HepG2 (cell line): ENCODE data around the gene TBX10. TPM values are rescaled to one million over a fixed set of nuclear protein-coding genes. Genes with fewer than 3 reads are reported as not detected.

Experiments used
- EED ChIP-seq: sonication (generic); formaldehyde crosslinking; IDR thresholded peaks from 2 replicates; pipeline ENCODE4 v1.5.0; 2020; ENCODE audit warnings: mild to moderate bottlenecking, missing genetic modification reagents
- GABPB1 ChIP-seq: IDR thresholded peaks from 2 replicates; pipeline ENCODE4 v1.6.1; 2016; ENCODE audit warnings: mild to moderate bottlenecking, missing genetic modification reagents, moderate library complexity, missing compliant biosample characterization
- GPN1 ChIP-seq: sonication (generic); formaldehyde crosslinking; IDR thresholded peaks from 2 replicates; pipeline ENCODE4 v1.5.1; 2020; ENCODE audit warnings: missing genetic modification reagents, borderline replicate concordance
- HMGA1 ChIP-seq: sonication (generic); formaldehyde crosslinking; conservative IDR thresholded peaks from 2 replicates; pipeline ENCODE4 v1.4.0; 2020; ENCODE audit warnings: missing genetic modification reagents
- IRX3 ChIP-seq: sonication (generic); formaldehyde crosslinking; IDR thresholded peaks from 2 replicates; pipeline ENCODE4 v1.8.1; 2023; ENCODE audit warnings: mild to moderate bottlenecking, low read depth, missing genetic modification reagents, borderline replicate concordance
- KIAA2018 ChIP-seq: sonication (generic); formaldehyde crosslinking; IDR thresholded peaks from 2 replicates; pipeline ENCODE4 v1.5.0; 2020; ENCODE audit warnings: mild to moderate bottlenecking, missing genetic modification reagents, borderline replicate concordance
- MAZ ChIP-seq, 2 experiments: sonication (generic) in 1 of 2; formaldehyde crosslinking in 1 of 2; IDR thresholded peaks; 2 replicates each; pipeline versions ENCODE4 v1.5.0 to v1.6.1; 2012 to 2020; ENCODE audit warnings: low read depth in 2 of 2, mild to moderate bottlenecking in 2 of 2, borderline replicate concordance in 1 of 2, improper control_type of control experiment in 1 of 2, low read length in 1 of 2, missing genetic modification reagents in 1 of 2, moderate library complexity in 1 of 2
- SIN3A ChIP-seq: IDR thresholded peaks from 2 replicates; pipeline ENCODE4 v1.6.1; 2011; ENCODE audit warnings: low read depth, mild to moderate bottlenecking, control low read depth, low read length, borderline replicate concordance
- SMAD3 ChIP-seq: sonication (generic); formaldehyde crosslinking; IDR thresholded peaks from 2 replicates; pipeline ENCODE4 v1.4.0; 2020; ENCODE audit warnings: missing genetic modification reagents
- SMC3 ChIP-seq: IDR thresholded peaks from 2 replicates; pipeline ENCODE4 v1.6.1; 2011; ENCODE audit warnings: low read length, improper control_type of control experiment
- SP4 ChIP-seq: sonication (generic); formaldehyde crosslinking; IDR thresholded peaks from 2 replicates; pipeline ENCODE4 v1.8.1; 2023; ENCODE audit warnings: mild to moderate bottlenecking, missing genetic modification reagents
- ZFAT ChIP-seq: sonication (generic); formaldehyde crosslinking; conservative IDR thresholded peaks from 2 replicates; pipeline ENCODE4 v1.8.1; 2023; ENCODE audit warnings: missing genetic modification reagents, inconsistent platforms
- ZNF550 ChIP-seq: sonication (generic); formaldehyde crosslinking; IDR thresholded peaks from 2 replicates; pipeline ENCODE4 v1.4.0; 2020; ENCODE audit warnings: mild to moderate bottlenecking, missing genetic modification reagents, borderline replicate concordance
- ZNF574 ChIP-seq: sonication (generic); formaldehyde crosslinking; IDR thresholded peaks from 2 replicates; pipeline ENCODE4 v1.4.0; 2020; ENCODE audit warnings: missing genetic modification reagents
- ZNF772 ChIP-seq: sonication (generic); formaldehyde crosslinking; IDR thresholded peaks from 2 replicates; pipeline ENCODE4 v1.5.0; 2020; ENCODE audit warnings: mild to moderate bottlenecking, missing genetic modification reagents
- polyA plus RNA-seq, 8 experiments: library from polyadenylated mRNA; depleted of rRNA in 3 of 8; stranded (reverse) in 7 of 8; unstranded in 1 of 8; fragments of >200 nt; fragmentation: Illumina TruSeq in 4 of 8; extraction: Trizol in 4 of 8; gene quantifications; 2 replicates each; pipeline versions ENCODE4 v1.2.1 to v1.2.3, GENCODE V29; 2011 to 2016; ENCODE audit warnings: low read depth in 4 of 8, missing spikeins in 1 of 8, mixed read lengths in 1 of 8; ENCODE audit not compliant: insufficient read depth in 1 of 8
- total RNA-seq, 5 experiments: library from RNA; depleted of rRNA; stranded (reverse); fragments of >200 nt; fragmentation: Illumina TruSeq; extraction: Trizol; gene quantifications; 2 replicates each; pipeline ENCODE4 v1.2.3, GENCODE V29; 2016; ENCODE audit warnings: low read depth in 1 of 5
- TF ChIP-seq, protein P1 (sequence below): sonication (generic); formaldehyde crosslinking; IDR thresholded peaks from 2 replicates; pipeline ENCODE4 v1.5.1; 2020; ENCODE audit warnings: mild to moderate bottlenecking, moderate library complexity, missing genetic modification reagents

The TBX10 gene
- total and polyA plus RNA-seq, 2 of the 13 experiments (the other 11 are each of a cell fraction or from before 2014, with no cell fraction given) = 0.27 to 1.7 TPM

- no peak for TF ChIP-seq KIAA2018 (CRISPR knock-in tag)
- TF ChIP-seq IRX3 (CRISPR knock-in tag) = peak; percentile 72; the same call in 1 of the 2 replicates
- peak; percentile 37 for TF ChIP-seq GABPB1 (CRISPR knock-in tag)
- peak; percentile 75; the same call in 1 of the 2 replicates for TF ChIP-seq EED
- no peak for TF ChIP-seq ZNF550 (CRISPR knock-in tag)
- peak; percentile 36; the same call in 1 of the 2 replicates for TF ChIP-seq SMC3
- peak; percentile 67; the same call in 1 of the 2 replicates for TF ChIP-seq ZNF772 (CRISPR knock-in tag)
- TF ChIP-seq, protein P1, sequence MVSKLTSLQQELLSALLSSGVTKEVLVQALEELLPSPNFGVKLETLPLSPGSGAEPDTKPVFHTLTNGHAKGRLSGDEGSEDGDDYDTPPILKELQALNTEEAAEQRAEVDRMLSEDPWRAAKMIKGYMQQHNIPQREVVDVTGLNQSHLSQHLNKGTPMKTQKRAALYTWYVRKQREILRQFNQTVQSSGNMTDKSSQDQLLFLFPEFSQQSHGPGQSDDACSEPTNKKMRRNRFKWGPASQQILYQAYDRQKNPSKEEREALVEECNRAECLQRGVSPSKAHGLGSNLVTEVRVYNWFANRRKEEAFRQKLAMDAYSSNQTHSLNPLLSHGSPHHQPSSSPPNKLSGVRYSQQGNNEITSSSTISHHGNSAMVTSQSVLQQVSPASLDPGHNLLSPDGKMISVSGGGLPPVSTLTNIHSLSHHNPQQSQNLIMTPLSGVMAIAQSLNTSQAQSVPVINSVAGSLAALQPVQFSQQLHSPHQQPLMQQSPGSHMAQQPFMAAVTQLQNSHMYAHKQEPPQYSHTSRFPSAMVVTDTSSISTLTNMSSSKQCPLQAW (CRISPR knock-in tag) = no peak
- TF ChIP-seq HMGA1 (CRISPR knock-in tag) = no peak
- TF ChIP-seq MAZ (IDR thresholded peaks at IDR 0.05; ENCODE audit: borderline replicate concordance, low read depth, low read length) = no peak
- TF ChIP-seq MAZ (CRISPR knock-in tag; IDR thresholded peaks at IDR 0.05; ENCODE audit: low read depth) = 0 out of 2 replicates have a peak, but pooled peaks have one; percentile 63
- TF ChIP-seq SMAD3 (CRISPR knock-in tag) = no peak
- no peak for TF ChIP-seq ZFAT
- no peak for TF ChIP-seq SP4 (CRISPR knock-in tag)
- peak; percentile 48; the same call in 1 of the 2 replicates for TF ChIP-seq ZNF574 (CRISPR knock-in tag)
- TF ChIP-seq GPN1 (CRISPR knock-in tag) = peak; percentile 39; the same call in 1 of the 2 replicates
- TF ChIP-seq SIN3A = no peak
Observed at GRCh38 chr11:67640021-67640757, 626 bp upstream of the TBX10 start (continued).
